ENCODE measurements around the gene DOCK9.

DOCK9 gene

GRCh38 chr13:98974053-98974452 lies 3.8 kb downstream of the DOCK9 start:
- peak; percentile 23 to 47 for DNase-seq

DNA sequence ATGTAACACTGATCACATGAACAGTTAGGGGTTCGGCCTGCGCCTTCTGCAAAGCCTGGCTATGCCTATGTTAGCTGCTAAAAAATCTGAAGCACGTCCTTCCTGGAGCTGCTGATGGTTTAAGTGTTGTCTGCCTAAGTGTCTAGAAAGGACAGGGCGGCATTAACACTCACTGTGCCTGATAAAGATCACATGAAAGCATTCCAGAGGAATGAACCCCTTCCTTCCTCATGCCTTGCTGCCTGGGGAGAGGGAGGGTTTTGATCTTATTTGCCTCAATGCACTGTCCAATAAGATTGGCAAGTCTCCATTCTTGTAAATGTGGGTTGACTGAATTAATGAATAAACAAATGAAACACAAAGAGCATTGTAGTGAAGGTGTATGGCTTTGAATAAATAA lies 5.2 kb downstream of the DOCK9 start:
- DNase-seq: no peak

GRCh38 chr13:98972059-98972458 lies 5.8 kb downstream of the DOCK9 start:
- DNase-seq: no peak

DNA sequence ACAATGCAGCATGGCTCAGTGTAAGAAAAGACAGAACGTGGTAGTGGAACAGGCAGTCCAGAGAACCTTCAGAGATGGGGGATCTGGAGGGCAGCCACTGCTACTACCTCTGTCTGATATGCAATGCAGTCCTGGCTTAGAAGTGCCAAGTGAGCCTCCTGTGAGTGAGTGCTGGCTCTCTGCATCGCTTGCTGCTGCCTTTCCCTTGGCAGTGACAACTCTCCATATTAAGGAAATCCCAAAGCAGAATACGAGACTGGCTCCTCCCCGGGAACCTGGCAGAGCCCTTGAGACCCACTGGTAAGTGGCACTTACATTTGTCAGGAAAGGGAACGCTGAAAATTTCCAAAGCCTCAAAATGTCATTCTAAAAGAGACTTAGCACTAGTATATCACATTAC lies 7.5 kb downstream of the DOCK9 start:
- DNase-seq: no peak

DNA sequence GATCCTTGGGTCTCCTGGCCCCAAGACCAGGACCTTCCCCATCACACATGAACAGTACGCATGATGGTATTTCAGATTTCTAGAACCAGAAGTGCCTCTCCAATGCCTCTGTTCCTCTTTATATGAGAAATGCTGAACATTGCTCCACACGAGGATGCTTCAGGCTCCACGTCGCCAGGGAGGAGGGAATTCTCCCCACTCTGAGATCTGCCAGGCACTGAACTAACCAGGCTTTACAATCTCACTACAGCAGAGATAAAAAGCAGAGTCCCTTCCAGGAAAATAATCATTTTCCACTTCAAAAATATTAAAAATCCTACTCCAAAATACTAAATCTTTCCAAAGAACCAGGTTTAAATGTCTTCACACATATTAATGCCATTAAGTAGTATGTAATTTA lies 10.4 kb downstream of the DOCK9 start:
- DNase-seq: no peak

GRCh38 chr13:98966019-98966418 lies 11.8 kb downstream of the DOCK9 start:
- DNase-seq: no peak

DNA sequence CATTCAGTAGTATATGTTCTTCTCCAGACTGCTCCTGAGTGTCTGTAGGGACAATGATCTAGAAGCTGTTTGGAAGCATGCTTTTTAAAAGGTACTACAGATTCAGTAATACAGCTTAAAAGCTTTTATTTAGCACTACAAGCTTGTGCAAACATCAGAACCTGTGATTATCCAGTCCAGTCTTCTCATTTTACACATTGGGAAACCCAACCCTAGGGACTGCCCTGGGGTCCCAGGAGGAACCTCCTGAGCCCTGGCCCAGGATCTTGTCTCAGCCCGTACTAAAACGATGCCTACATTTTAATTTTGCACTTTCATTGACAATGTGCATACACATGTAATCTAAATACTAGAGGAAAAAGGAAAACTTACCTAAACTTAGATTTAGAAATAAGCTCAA lies 12.5 kb downstream of the DOCK9 start:
- DNase-seq: no peak

- no peak for DNase-seq
Observed at GRCh38 chr13:98963917-98964316, 13.9 kb downstream of the DOCK9 start.

DNA sequence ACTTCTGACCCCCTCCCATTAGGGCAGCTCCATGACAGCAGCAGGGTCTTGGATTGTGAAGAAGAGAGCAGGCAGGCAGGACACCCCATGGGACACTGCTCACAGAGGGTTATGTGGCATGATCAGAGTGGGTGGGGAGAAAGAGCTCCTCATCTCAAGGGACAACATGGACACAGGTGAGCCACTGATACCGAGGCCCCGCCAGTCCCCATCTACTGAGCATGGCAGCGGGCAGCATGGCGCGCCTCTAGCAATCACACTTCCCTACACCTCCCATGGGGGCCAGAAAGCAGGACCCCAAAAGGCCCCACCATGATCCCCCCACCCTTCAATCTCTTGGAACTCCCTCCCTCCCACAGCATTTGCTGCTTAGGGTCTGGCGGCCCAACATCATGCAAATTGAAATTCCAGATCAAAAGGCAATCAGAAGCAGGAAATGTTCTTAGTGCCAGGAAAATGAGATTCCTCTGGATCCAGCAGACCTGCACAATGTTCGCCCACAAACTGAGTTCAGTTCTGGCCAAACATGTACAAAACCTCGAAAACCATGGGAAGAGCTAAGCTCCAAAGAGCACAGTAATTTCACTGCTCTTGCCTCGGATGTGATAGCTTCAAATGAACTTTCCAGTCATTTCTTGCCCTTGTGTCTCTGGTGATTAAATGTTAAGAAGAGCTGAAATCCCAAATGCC lies 14.8 kb downstream of the DOCK9 start:
- no peak for DNase-seq

- DNase-seq: no peak
Observed at GRCh38 chr13:98961503-98962105, 16.3 kb downstream of the DOCK9 start.

- DNase-seq: no peak
Observed at GRCh38 chr13:98960606-98961502, 17.0 kb downstream of the DOCK9 start.

DNA sequence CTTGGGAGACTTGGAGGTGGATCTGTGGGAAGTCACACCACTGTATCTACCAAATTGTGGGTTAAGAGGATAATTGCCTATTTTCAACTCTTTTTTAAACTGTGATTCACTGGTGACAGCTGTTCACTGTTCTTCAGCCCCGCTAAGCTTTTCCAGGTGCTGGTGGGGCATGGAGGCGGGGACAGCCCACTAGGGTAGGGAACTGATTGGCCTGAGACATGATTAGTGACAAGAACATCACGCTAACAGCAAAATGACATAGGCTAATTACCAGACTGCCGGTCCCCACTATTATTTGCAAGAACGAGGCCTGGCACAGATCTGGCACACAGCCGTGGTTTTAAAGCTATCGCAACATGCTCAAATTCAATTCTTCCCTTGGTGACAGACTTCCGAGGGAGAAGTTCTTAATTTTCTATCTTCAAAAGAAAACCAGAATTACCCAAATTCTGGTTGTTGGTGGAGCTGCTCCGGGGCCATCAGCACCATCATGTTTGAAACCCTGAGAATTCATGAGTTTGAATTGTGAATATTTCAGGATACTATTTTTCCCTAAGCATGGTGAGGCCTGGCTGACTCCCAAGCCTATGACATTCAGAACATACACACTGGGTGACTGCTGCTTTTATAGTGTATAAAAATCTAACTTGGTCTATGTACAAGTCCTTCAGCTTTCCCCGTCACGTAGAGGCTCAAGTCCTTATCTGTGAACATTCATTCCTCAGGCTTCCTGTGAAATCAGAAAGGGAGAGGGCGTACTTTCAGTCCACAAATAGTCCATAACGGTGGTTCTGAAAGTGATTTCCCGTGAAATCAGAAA lies 17.9 kb downstream of the DOCK9 start:
- DNase-seq: no peak

- no peak for DNase-seq
Observed at GRCh38 chr13:98959291-98959690, 18.6 kb downstream of the DOCK9 start.

DNA sequence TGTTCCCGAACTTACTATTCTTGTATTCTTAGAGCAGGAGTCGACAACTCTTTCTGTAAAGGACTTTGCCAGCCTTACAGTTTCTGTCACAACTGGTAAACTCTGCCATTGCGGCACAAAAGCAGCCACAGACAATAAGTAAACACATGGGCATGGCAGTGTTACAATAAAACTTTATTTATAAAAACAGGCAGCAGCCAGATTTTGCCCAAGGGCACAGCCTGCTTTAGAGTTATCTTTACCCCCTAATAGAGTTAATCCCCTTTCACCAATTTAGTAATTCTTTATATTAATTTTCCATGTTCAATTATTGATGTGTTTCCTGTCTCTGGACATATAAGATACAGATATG lies 19.4 kb downstream of the DOCK9 start:
- DNase-seq: no peak

DNA sequence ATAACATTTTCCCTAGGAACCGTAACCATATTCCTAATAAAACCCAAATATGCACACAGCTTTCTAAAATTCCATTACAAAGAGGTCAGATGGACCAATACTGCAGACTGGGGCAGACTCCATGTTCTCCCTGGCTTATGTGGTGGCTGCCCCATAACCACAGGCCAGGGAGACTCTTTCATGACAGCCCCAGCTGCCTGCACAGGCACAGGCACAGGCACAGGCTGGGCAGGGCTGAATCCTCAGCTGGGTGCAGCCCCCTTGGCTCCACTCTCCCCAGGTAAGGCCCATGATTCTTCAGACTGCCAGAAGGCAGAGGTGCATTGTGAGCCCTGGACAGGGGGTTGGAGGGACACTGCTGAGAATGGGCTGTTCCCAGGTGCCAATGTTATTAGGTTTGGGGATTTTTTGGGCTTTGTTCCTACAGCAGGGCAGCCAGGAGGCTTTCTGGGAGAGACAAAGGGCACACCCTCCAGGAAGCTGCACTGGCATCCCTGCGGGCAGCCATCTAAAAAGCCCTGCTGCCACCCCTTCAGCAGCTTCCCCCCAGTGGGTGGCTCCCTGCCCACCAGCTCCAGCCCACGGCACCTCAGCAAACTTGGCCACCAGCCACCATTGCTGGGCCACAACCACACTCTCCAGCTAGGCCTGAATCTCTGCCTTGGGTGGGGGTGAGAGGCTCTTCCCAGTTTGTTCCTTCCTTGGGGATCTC lies 20.0 kb downstream of the DOCK9 start:
- no peak for DNase-seq

DNA sequence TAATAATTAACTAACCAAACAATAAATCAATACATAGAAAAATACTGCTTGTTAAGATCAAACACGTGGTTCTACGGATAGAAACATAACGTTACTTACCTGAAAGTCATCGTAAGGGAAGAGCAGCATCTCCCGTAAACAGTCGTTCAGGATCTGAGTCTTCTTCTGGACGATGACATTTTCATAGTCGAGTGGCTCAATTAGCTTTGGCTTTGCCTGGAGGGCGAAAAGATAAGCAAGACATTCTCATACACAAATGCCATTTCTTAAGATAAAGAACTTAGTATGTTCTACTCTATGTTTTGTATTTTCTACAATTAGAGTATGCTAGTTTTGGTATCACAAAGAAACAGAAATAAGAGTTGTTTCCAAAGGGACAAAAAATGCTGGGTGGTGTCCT lies 22.5 kb downstream of the DOCK9 start:
- DNase-seq: no peak

- no peak for DNase-seq
Observed at GRCh38 chr13:98954313-98954712, 23.6 kb downstream of the DOCK9 start.

DNA sequence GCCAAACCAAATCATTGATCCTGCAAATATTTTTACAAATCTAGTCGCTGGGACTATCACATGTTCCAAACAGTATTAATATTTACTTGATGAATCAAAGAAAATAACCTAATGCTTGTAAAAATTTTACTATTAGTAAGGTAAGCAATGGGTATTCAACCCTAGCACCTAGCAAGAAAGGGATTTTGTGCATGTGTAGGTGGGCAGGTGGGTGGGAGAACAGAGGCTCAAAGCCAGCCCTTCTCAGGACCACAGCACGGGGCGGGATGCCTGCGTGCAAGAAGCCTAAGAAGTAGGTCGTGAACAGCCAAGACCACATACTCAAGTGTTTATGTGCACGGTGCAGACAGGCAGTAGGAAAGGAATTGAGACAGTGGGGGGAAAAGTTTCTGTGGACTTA lies 26.6 kb downstream of the DOCK9 start:
- DNase-seq: no peak

DNA sequence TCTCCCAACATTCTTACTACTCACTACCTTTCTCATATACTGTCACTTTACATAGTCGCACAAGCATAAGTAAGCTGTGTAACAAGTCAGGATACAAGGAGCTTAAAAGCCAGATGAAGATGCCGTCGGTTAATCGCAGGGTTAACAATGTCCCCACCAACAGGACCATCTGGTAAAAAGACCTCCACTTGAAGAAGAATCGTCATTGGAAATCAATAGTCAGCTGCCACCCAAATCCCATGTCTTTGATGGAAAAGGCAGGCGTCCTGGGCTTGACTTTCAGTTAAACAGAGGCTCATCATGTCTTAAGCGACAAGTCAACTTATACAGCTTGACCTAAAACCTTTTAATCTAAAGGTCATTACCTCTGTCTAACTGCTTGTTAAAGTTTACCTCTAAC lies 27.2 kb downstream of the DOCK9 start:
- DNase-seq: no peak

- no peak for DNase-seq
Observed at GRCh38 chr13:98947925-98948324, 29.9 kb downstream of the DOCK9 start.

GRCh38 chr13:98945863-98946605 lies 31.8 kb downstream of the DOCK9 start:
- DNase-seq: no peak

- no peak for DNase-seq
Observed at GRCh38 chr13:98944336-98944735, 33.5 kb downstream of the DOCK9 start.

Data from inflammatory macrophage treated with lipopolysaccharide for 1 hour (primary cell).